DND-41 (cell line): ENCODE data around the gene MORF4L1.
"Not testable (repeated sequence)": the region's sequence is repeated elsewhere in the genome, so short reads cannot be mapped to it uniquely, and the experiment has no call there.

Experiments used
- ATAC-seq: fragments of 200-7000 bp; cut with Tn5 transposase; 3 replicates; pipeline ENCODE4 v1.9.1; 2021; ENCODE audit warnings: low read depth; ENCODE audit not compliant: insufficient read depth
- DNase-seq: peaks from one replicate; pipeline ENCODE4 v3.0.0-alpha.2; 2020
- H2AFZ ChIP-seq: 2 replicates; pipeline ENCODE4 v1.6.0; 2012; ENCODE audit warnings: low read depth, low read length
- H3K27ac ChIP-seq: 2 replicates; pipeline ENCODE4 v1.5.1; 2012; ENCODE audit warnings: low read length, inconsistent platforms
- H3K27me3 ChIP-seq: fragments of 200-600 bp; sonication (generic); 2 replicates; pipeline ENCODE4 v1.6.0; 2012; ENCODE audit warnings: low read length, mild to moderate bottlenecking, inconsistent platforms; ENCODE audit not compliant: insufficient read depth, poor library complexity
- H3K36me3 ChIP-seq: 2 replicates; pipeline ENCODE4 v1.5.1; 2012; ENCODE audit warnings: low read length, inconsistent platforms; ENCODE audit not compliant: insufficient read depth
- H3K4me1 ChIP-seq: 2 replicates; pipeline ENCODE4 v1.5.1; 2012; ENCODE audit warnings: mild to moderate bottlenecking, low read length; ENCODE audit not compliant: insufficient read depth
- H3K4me2 ChIP-seq: 2 replicates; pipeline ENCODE4 v1.6.0; 2012; ENCODE audit warnings: mild to moderate bottlenecking, moderate library complexity, low read length, inconsistent platforms; ENCODE audit not compliant: insufficient read depth
- H3K4me3 ChIP-seq, 2 experiments: fragments of 200-600 bp in 1 of 2; shearing (Covaris generic) in 1 of 2; 2 replicates each; pipeline ENCODE4 v1.5.1; 2012 to 2016; ENCODE audit warnings: inconsistent platforms in 2 of 2, low read length in 2 of 2, mild to moderate bottlenecking in 2 of 2, low read depth in 1 of 2, moderate library complexity in 1 of 2
- H3K79me2 ChIP-seq: 2 replicates; pipeline ENCODE4 v1.6.0; 2012; ENCODE audit warnings: low read length, inconsistent platforms; ENCODE audit not compliant: insufficient read depth
- H3K9ac ChIP-seq: 2 replicates; pipeline ENCODE4 v1.6.0; 2012; ENCODE audit warnings: low read depth, mild to moderate bottlenecking, inconsistent platforms, low read length, moderate library complexity
- H3K9me3 ChIP-seq: 2 replicates; pipeline ENCODE4 v1.5.1; 2012; ENCODE audit warnings: low read length, moderate library complexity, mild to moderate bottlenecking, inconsistent platforms; ENCODE audit not compliant: insufficient read depth, severe bottlenecking
- H4K20me1 ChIP-seq: 2 replicates; pipeline ENCODE4 v1.6.0; 2012; ENCODE audit warnings: low read length; ENCODE audit not compliant: insufficient read depth
- CTCF ChIP-seq: IDR thresholded peaks from 2 replicates; pipeline ENCODE4 v1.5.1; 2012; ENCODE audit warnings: borderline replicate concordance, low read length, moderate library complexity, mild to moderate bottlenecking; ENCODE audit not compliant: poor library complexity, severe bottlenecking; ENCODE audit errors: extremely low read depth
- EZH2 ChIP-seq: IDR thresholded peaks from 3 replicates; pipeline ENCODE4 v1.6.1; 2012; ENCODE audit warnings: borderline replicate concordance, low read depth, mild to moderate bottlenecking, moderate library complexity, low read length, inconsistent platforms; ENCODE audit not compliant: severe bottlenecking

The MORF4L1 gene

GRCh38 chr15:78854833-78855372, 17.8 kb upstream of the MORF4L1 start:
- Histone ChIP-seq H3K4me1 (no peaks in the 10 kb centered on the region), H3K4me2 (no peak overlapping the region), H3K27me3 (no peaks in the 10 kb centered on the region), H3K27ac (no peak overlapping the region), H3K9me3 (no peaks in the 10 kb centered on the region), H3K4me3 (no peak overlapping the region), H2AFZ (no peak overlapping the region), H4K20me1 (no peaks in the 10 kb centered on the region), H3K36me3 (no peaks in the 10 kb centered on the region), H3K9ac (no peak overlapping the region), H3K79me2 (no peaks in the 10 kb centered on the region)
- ATAC-seq (no peak), DNase-seq (no peak)
- no peak for TF ChIP-seq EZH2
- TF ChIP-seq CTCF: no peak

GRCh38 chr15:78855746-78856145, 16.9 kb upstream of the MORF4L1 start:
- Histone ChIP-seq H4K20me1 (no peaks in the 10 kb centered on the region), H3K79me2 (no peaks in the 10 kb centered on the region)
- TF ChIP-seq EZH2 (no peak), CTCF (no peak)

GRCh38 chr15:78859971-78860719, 12.5 kb upstream of the MORF4L1 start:
- ATAC-seq: no peak
- Histone ChIP-seq H3K27ac (no peak overlapping the region), H3K4me2 (no peak overlapping the region)

More at GRCh38 chr15:78855746-78856145, 16.9 kb upstream of the MORF4L1 start:
- Histone ChIP-seq H3K4me1 (no peaks in the 10 kb centered on the region), H2AFZ (no peak overlapping the region), H3K4me2 (no peak overlapping the region), H3K9ac (no peak overlapping the region), H3K36me3 (no peaks in the 10 kb centered on the region), H3K4me3 (no peak overlapping the region), H3K9me3 (no peaks in the 10 kb centered on the region), H3K27me3 (no peaks in the 10 kb centered on the region), H3K27ac (no peak overlapping the region)
- DNase-seq (no peak), ATAC-seq (no peak)

GRCh38 chr15:78865585-78865984, 7.1 kb upstream of the MORF4L1 start:
- not testable (repeated sequence) for H3K36me3 ChIP-seq, H2AFZ ChIP-seq, H3K9ac ChIP-seq, H3K79me2 ChIP-seq, H4K20me1 ChIP-seq, H3K4me1 ChIP-seq, ATAC-seq, H3K4me2 ChIP-seq, DNase-seq, H3K27me3 ChIP-seq, H3K4me3 ChIP-seq, H3K27ac ChIP-seq, H3K9me3 ChIP-seq

More at GRCh38 chr15:78859971-78860719, 12.5 kb upstream of the MORF4L1 start:
- Histone ChIP-seq H3K36me3 (no peaks in the 10 kb centered on the region), H4K20me1 (no peaks in the 10 kb centered on the region), H3K4me1 (no peaks in the 10 kb centered on the region), H2AFZ (no peak overlapping the region), H3K9ac (no peak overlapping the region), H3K79me2 (no peaks in the 10 kb centered on the region), H3K27me3 (no peaks in the 10 kb centered on the region), H3K9me3 (no peaks in the 10 kb centered on the region), H3K4me3 (no peak overlapping the region)
- TF ChIP-seq EZH2 (no peak), CTCF (peak; percentile 12)
- peak; percentile 32 for DNase-seq

- not testable (repeated sequence) for H3K27me3 ChIP-seq, H3K4me3 ChIP-seq, H3K79me2 ChIP-seq, H3K4me2 ChIP-seq, H2AFZ ChIP-seq, H4K20me1 ChIP-seq, DNase-seq, ATAC-seq, H3K4me1 ChIP-seq, H3K9ac ChIP-seq, H3K36me3 ChIP-seq, H3K9me3 ChIP-seq, H3K27ac ChIP-seq
Measured at GRCh38 chr15:78866031-78866430, 6.7 kb upstream of the MORF4L1 start.
